AG08395 (cell line): Measurements from ENCODE around the gene RALGAPA2.

Experiments
- DNase-seq: peaks from one replicate; pipeline ENCODE4 v3.0.0; 2012; ENCODE audit warnings: mixed read lengths, low spot score

The RALGAPA2 gene

DNA sequence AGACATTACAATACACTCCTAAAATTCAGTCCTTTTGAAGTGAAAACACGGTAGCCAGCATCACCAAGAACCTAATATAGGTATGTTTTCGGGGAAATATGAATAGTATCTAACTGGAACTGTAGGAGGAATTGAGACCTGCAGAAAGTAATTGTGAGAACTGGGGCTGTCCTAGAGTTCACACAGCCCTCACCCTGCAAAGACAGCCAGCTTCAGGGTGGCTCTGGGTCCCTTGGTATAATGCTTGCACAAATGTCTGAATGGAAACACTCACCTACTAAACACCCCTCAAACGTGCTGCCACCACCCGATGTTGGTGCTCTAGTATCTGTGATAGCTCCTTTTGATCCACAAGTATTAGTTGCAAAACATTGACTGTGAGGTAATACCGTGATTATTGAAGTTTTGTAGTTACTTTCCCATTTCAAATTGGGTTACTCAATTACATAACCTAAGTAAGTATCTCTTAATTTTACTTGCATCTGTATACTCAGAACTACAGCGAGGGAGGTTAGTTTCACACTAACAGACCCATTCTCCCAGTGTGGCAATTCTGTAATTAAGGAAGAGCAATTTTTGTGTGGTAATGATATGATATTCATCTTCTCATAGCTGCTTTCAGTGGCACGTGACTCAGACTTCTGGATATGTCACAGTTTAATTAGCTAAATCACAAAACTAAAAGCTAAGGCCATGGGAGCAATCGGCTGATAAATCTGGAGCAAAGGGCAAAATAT, 215.0 kb downstream of the RALGAPA2 start:
- no peak for DNase-seq

DNA sequence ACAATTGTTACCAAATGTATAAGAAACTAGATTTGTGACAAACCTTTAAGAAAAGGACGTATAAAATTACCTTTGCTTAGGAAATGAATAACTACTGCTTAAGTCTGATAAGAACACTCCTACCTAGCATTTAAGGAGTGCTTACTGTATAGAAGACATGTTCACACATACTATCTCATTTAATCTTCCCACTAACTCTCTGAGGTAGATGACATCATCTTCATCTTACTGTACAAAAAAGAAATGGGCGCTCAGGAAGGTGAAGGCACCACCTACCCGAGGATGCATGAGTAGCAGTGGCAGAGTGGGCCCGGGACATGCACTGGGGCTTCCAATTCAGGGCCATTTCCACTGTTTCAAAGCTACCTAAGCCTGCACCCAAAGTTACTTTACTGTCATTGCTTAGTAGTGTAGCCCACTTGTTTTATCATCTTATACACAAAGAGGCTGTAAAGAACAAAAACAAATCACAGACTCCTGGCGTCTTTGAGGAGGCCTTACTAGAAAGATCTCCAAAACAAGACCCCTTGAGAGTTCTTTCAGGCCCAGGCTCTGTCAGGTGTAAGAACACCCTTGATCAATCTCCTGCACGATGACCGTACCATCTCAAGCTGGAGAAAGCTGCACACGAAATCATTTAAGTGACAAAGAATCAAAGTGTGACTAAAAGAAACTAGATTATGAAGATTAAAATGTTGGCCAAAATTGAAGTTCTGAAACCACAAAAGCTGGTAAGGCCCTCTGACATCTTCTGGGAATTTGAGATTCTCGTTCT, 216.5 kb downstream of the RALGAPA2 start:
- DNase-seq: no peak

DNA sequence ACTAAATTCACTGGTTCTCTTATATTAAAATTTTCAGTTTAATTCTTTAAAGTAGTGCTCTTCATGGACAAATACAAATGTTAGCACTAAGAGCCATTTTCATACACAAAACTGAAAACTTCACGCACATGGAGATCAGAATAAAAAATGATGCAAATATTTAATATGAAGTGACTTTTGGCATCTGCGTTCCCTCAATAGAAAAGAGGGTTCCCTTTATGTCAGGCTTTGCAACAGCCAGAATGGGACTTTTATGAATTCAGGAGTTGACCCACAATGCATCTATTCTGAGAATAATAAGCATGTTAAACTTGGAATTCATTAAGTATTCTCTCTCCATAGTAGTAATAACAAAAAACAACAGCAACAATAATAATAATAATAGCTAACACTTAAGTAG, 218.7 kb downstream of the RALGAPA2 start:
- DNase-seq: no peak

DNA sequence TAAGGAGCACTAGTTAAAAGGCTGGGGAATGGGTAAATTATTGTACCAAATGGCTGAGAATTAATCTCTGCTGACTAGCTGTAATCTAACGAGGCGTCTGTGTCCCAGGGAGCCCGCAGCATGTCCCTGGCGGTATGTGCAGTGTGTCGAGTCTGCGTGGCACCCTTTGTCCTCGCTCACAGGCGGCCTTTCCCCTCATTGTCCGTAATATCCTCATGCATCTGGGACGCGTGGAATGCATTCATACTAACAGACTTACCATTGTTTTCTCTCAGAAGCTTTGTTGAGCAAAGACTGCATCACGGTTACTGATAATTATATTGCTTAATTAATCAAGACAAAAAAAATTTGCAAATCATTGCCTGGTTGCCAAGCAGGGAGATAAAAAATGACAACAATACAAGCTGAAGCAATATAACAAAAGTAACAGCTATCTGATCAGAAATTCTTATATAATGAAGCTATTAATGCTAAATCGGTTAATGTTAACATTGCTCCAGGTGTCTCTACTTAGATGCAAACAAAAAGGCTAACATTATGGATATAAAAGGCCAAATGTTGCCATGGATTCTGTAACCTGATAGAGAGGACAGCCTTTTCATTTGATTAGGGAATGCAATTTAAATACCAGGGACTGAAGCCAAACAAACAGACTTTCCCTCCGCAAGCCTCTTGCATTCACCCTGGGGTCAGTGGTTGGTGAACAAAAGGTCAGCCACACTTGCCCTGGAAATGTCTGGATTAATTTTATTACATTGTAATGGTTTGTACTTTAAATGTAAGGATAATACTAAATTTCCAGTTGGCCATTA, 219.7 kb downstream of the RALGAPA2 start:
- DNase-seq: no peak

DNA sequence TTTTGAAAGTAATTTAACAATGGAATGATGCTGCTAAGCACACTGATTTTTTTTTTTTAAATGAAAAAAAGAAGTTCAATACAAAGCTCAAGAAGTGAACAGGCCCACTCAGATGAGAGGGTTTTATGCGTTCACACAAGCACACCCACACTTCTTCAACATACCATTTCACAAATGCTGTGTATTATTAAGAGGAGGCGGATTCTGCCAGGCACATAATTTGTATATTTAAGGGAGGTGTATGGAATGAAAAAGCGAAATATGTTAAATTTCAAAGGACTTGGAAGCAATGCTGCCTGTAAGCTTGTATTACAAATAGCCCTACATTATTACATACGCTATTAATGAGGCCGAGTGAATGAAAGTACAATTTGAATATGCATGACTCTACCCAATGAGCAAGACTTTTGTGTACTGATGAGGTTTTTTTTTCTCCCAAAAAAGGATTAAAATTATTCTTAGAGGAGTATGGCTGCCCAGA, 220.6 kb downstream of the RALGAPA2 start:
- DNase-seq: no peak

DNA sequence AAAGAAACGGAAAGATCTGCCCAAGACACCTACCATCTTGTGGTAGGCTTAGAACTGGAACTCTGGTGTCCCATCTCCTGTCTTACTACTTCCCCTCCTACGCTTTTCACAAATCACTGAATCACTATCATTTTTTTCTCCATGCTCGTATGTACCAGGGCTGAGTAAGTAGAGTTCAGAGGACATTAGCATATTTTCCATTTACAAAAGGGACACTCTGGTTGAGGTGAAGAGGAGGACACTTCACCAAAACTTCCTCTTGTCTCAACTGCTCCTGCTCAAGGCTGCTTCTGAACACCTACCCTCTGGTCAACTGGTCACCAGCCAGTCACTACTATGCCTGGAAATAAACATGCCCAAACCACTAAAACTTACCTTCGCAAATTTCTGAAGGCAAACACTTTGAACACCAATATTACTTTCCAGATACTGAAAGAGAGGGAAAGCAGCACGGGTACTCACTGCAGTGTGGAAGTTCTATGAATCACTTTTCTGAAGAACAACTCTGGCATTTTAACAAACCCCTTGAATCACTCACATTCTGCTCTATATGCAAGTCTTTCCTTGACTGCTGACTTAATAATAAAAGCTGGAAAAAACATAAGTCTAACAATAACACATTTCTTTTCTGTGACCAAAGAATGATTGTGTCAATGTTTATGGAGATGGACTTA, 221.2 kb downstream of the RALGAPA2 start:
- DNase-seq: peak; percentile 21

DNA sequence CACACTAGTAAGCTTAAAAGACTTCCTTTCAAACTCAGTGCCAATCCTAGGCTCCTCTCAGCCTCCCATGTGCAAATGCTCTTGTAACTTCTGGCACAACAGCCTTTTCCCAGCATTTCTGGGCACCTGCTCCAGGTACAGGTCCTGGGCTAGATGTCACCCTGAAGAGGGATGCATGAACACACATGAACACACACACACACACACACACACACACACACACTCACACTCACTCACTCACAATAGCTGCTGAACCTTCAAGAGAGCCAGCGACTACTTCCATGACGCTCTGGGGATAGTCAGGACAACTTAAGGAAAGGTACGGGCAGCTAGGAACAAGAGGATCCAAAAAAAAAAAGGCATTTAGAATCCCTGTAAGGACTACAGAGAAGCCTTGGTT, 221.8 kb downstream of the RALGAPA2 start:
- no peak for DNase-seq

DNA sequence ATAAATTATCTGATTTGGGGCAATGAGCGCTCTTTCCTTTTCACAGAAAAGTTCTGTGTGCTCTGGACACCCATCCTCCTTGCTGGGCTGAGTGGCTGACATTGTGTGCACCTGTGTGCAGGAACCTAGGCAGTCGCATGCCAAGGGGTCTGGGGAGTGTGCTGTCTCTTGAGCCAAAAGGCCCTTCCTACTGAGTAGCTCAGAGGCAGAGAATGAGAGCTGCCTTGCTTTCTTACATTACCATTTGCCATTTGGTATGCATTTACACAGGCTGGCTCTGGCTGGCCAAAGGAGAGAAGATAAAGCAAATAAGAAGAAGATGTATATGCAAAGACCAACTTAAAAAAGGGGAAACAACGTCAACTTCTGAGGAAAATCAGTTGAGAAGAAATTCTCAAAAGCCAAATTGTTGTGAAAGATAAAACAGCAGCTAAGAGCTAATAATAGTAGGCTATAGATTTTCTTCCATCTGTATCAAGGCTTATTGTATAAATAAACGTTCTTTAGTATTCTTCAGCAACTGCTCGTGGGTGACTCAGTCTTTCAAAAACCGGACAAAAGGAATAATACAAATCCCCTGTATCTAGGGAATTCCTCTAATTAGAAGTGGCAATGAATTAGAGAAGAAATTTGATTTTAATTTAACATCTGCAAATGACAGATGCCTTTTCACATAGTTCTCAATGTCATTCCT, 222.6 kb downstream of the RALGAPA2 start:
- DNase-seq: no peak

DNA sequence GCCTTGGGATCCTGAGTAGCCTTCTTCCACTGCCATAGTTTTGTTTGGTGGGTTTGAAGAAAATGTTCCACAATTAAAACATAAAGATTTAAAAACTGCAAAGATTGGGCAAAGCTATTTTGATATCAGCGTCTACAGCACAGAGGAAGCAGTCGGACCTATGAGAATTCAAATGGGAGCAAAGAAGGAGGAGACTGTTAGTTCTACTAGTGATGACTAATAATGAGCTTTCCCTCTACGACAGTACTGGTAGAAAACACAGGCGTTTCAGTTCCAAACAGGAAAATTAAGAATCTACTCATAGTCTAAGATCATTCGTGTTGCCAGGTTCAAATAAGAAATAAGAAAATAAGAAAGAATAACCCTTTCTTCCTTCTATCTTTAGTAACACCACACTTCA, 223.4 kb downstream of the RALGAPA2 start:
- DNase-seq: no peak

DNA sequence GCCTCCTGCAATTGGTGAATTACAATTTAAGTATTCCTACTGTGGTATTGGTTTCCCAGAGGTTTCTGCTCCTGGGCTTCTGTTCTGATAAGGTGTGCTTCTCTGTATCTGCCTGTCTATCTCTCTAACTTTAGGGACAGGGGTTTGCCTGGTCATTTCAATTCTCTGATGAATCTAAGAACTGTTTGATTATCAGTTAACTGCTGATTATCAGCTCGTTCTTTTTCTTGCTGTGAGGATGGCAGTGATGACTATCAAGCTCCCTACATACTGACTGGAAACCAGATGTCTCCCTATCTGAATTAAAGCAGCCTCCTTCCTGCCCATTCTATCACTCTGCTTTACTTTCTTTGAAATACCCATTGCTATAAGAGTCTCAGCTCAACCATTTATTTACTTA, 224.1 kb downstream of the RALGAPA2 start:
- no peak for DNase-seq

DNA sequence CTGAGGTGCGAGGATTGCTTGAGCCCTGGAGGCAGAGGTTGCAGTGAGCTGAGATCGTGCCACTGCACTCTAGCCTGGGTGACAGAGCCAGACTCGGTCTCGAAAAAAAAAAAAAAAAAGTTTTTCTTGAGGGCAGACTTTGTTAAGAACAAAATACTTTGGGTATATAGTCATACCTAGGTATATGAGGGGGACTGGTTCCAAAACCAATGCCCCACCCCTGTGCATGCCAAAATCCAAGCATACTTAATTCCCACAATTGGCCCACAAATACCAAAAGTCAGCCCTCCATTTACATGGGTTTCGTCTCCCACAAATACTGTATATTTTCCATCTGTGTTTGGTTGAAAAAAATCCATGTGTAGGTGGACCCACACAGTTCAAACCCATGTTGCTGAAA, 224.6 kb downstream of the RALGAPA2 start:
- DNase-seq: no peak

DNA sequence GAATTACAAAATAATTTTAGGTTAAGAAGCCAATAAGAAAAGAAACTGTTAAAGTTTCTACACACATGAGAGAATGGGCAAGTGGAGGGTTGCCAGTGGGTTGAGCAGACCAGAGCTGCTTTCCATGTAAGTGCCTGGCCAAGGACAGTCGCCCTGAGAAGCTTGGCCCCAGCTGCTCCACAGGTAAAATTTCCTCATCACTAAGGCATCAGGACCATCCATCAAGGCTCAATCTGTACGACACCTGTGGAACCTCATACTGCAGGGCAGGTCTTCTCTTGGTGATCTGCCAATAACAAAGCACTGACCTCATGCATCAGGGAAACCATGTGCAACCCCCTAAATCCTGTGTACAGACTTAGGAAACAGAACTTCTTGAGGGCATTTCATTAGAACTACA, 229.1 kb downstream of the RALGAPA2 start:
- DNase-seq: no peak

DNA sequence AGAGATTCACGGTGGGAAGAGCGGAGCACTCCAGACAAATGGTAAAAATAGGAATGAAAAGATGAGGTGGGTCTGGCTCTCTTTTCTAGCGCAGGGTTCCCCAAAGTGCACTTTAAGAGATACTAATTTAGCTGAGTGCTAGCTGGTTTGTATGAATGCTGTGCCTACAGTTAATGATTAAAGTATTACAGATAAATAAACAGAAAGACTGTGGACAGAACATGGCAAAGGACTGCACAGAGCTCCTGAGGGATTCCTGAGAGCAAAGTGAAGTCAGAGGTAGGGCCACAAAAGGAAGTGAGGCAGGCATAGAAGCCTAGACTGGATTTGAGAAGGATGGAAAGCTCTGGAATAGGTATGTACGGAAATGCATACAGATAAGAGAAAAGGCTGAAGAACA, 230.0 kb downstream of the RALGAPA2 start:
- DNase-seq: no peak

DNA sequence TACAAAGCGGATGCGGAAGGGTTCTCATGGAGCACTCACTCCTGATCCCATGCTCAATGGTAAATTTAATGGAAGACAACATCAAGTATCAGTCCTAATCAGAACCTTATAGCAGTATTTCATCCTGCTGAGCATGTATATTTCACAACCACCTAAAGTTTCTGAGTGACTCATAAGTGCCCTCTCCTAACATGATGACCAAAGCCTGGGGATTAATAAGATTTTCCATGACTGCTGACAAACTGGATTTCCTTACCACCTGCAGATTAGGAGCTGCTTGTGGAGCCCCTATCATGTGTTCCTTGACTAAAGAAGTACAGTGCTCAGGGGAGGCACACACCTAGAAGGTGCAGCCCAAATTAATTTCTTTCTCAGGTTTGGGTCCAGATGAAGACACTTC, 231.8 kb downstream of the RALGAPA2 start:
- peak; percentile 77 for DNase-seq

DNA sequence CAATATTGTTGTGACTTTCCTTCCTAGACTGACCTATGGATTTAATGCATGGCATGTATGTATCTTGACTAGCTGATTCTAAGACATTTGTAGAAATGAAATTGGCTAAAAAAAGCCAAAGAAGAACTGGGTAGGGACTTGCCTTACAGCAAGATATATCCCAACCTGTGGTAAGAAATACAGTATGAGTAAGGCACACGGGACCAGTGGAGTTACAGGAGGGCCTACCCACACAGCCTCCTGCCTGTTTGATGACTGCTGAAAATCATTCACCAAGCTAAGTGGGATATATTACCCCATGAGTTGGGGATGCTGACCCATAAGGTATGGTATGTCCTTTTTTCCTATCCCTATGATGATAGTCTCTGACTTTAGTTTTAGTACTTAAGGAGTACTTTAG, 232.3 kb downstream of the RALGAPA2 start:
- DNase-seq: no peak

DNA sequence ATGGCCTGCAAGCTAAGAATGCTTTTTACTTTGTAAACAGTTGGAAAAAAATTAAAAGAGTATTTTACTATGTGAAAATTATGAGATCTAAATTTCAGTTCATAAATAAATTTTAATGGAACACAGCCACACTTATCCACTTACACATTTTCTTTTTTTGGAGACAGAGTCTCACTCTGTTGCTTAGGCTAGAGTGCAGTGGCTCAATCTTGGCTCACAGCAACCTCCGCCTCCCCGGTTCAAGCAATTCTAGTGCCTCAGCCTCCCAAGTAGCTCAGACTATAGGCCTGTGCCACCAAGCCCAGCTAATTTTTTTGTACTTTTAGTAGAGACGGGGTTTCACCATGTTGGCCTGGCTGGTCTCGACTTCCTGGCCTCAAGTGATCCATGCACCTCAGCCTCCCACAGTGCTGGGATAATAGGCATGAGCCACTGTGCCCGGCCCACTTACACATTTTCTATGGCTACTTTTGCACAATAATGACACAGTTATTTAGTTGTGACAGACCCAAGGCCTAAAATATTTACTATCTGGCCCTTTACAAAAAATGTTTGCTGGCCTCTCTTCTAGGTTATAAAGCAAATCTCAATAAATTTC, 234.9 kb downstream of the RALGAPA2 start:
- no peak for DNase-seq

DNA sequence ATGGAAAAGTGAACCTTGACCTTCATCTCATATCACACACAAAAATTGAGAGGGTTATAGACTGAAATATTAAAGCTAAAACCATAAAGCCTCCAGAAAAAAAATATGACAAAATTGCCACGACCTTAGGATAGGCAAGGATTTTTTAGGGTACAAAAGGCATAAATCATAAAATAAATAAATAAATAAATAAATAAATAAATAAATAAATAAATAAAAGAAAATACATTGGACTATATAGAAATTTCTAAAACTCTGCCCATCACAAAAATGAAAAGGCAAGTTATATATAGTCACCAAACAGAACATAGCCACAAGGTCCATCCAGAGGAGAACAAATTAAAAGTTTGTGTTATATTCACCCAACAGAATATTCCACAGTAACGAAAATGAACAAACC, 235.9 kb downstream of the RALGAPA2 start:
- DNase-seq: no peak

DNA sequence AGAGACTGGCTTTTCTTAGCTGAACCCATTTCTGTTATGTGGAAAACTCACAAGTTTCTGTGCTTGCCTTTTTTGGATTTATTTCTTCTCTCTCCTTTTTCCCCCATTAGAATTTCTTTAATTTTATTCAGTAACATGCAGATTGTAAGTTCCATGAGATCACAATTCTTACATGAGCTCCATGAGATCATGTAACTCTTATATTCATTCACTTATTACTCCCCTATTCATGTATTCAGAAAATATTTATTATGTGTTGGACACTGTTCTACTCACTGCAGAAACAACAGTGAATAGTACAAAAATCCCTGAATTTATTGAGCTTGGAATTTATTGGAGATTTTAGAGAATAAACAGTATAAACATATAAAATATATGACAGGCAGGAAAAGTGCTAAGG, 238.8 kb downstream of the RALGAPA2 start:
- DNase-seq: no peak

DNA sequence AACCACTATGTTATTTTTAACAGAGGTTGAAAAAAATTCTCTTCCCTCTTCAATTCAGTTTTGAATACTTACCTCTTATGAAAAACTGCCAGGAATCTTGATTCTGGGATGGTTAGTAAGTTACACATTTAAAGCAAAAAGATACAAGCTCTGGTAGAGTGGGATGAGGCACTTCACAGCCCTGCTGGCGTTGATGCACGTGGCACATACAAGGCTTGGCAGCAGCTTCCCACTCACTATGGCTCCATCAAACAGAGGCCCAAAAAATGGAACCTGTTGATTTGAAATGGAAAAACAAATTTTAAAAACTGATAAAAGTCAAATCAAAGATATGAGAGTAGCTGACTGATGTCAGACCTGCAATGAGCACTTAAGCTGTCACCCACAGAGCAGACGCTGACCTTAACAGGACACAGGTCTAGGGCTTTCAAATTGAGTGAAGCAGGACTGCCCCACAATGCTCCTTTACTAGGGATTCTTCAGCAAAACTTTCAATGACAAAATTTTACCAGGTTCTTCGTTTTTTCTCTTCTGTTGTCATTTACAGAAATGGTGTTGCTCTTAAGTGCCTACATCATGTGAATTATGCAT, 239.7 kb downstream of the RALGAPA2 start:
- DNase-seq: no peak

DNA sequence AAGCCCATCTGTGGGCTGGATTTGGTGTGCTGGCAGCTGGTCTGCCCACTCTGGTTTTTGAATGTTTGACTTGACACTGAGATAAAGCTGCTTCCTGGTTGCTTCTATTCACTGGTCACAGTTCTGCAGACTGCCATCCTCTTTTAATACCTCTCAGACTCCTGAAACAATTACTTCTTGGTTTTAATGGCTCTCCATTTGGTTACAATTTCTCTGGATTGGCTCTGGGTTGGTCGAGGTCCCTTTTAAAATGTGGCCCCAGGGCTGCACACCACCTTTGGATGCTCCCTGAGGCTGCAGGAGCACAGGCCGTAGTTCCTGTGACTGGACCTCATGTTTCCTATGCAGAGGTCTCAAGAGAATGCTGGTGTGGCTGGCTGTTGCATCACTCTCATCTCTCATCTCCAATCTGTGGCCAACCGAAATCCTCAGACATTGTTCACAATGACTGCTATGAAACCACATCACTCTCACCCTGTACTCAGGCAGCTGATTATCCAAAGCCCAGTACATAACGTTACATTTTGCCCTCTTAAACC, 246.0 kb downstream of the RALGAPA2 start:
- DNase-seq: peak; percentile 88
